ENCODE measurements around the gene SWAP70.

- no peak for TF ChIP-seq CTCF (IDR thresholded peaks at IDR 0.05)
- TF ChIP-seq POLR2A (IDR thresholded peaks at IDR 0.05) = no peak
Observed at GRCh38 chr11:9672918-9673317, 9.0 kb downstream of the SWAP70 start.
